Testis (tissue), 5 donors: ENCODE results near the gene COPS7A. TPM values are rescaled to one million over a fixed set of nuclear protein-coding genes. Genes with fewer than 3 reads are reported as not detected.

Source experiments
- DNase-seq: peaks from one replicate; pipeline ENCODE4 v3.0.0-alpha.2; 2019
- H3K27ac ChIP-seq, 2 donors: fragments of 200-600 bp; sonication (generic); one replicate each; pipeline ENCODE4 v1.5.1; 2019
- H3K27me3 ChIP-seq: fragments of 200-600 bp; sonication (generic); one replicate; pipeline ENCODE4 v1.5.1; 2019
- H3K36me3 ChIP-seq: fragments of 200-600 bp; sonication (generic); one replicate; pipeline ENCODE4 v1.5.1; 2017; ENCODE audit warnings: low read depth; ENCODE audit errors: missing control alignments
- H3K4me1 ChIP-seq: fragments of 200-600 bp; sonication (generic); one replicate; pipeline ENCODE4 v1.5.1; 2019
- H3K4me3 ChIP-seq, 2 donors: fragments of 200-600 bp; sonication (generic); one replicate each; pipeline ENCODE4 v1.5.1; 2017 to 2019
- H3K9me3 ChIP-seq: fragments of 200-600 bp; sonication (generic); one replicate; pipeline ENCODE4 v1.5.1; 2017
- CTCF ChIP-seq, 3 experiments: fragments of 450-650 bp in 2 of 3; fragments of 200-600 bp in 1 of 3; sonication (generic) in 1 of 3; IDR thresholded peaks; one replicate each; pipeline ENCODE4 v1.5.1; 2016 to 2019; ENCODE audit warnings: antibody characterized with exemption in 3 of 3, mild to moderate bottlenecking in 2 of 3, moderate library complexity in 1 of 3
- POLR2A ChIP-seq: fragments of 450-650 bp; IDR thresholded peaks from one replicate; pipeline ENCODE4 v1.6.1; 2017; ENCODE audit warnings: antibody characterized with exemption, mild to moderate bottlenecking, moderate library complexity
- WGBS, 2 donors: methylation state at CpG; one replicate each; pipeline ENCODE4 v1.1.5; 2018; 5-methylcytosine and 5-hydroxymethylcytosine counted together
- intact Hi-C: fragments of 100-400 bp; cut with DNase I; formaldehyde crosslinking; loops from one replicate; pipeline ENCODE4 v1.15.1; 2023; ENCODE audit warnings: low total_unique reads
- long read RNA-seq, 2 donors: transcript quantifications; one replicate each; lab custom pipeline, GENCODE V29; 2026
- polyA plus RNA-seq: library from polyadenylated mRNA; stranded (reverse); fragments of 350-450 nt; fragmentation: Illumina TruSeq; extraction: RNeasy Lipid Tissue Mini Kit (QIAGEN cat#74804); gene quantifications from one replicate; pipeline ENCODE4 v1.2.3, GENCODE V29; 2014; ENCODE audit warnings: low read depth, low replicate concordance; ENCODE audit not compliant: insufficient read depth
- total RNA-seq, 2 donors: library from RNA; depleted of rRNA; stranded (reverse); fragments of >200 nt; gene quantifications; one replicate each; pipeline ENCODE4 v1.2.3, GENCODE V29; 2016

Gene COPS7A
- total RNA-seq, result 10 to 100 TPM; 68.3 to 82.4 TPM
- polyA plus RNA-seq, result 69.4 TPM
- long read RNA-seq, donor 1, transcript COPS7A-201 (8 exons, 1,721 nt), result minor isoform, 5 of 241 reads
- long read RNA-seq, donor 1, transcript COPS7A-215 (8 exons, 2,127 nt), result major isoform, 20 of 241 reads
- long read RNA-seq, donor 1, partial matches to known transcripts, result 209 of 241 reads
- long read RNA-seq, donor 1, other reads (novel, unspliced or antisense), result 0 of 241 reads
- long read RNA-seq, donor 2, transcript COPS7A-204 (7 exons, 2,034 nt), result minor isoform, 5 of 20 reads
- long read RNA-seq, donor 2, transcript COPS7A-215 (8 exons, 2,127 nt), result major isoform, 12 of 20 reads
- long read RNA-seq, donor 2, partial matches to known transcripts, result 0 of 20 reads
- long read RNA-seq, donor 2, other reads (novel, unspliced or antisense), result 0 of 20 reads

GRCh38 chr12:6723607-6724408, at the start of gene COPS7A:
TSS of gene COPS7A (plus strand) at chr12:6724046. CDS start at chr12:6724657, 611 bp downstream.
- H3K27me3 ChIP-seq, result no peaks in the 10 kb centered on the region
- TF ChIP-seq CTCF (IDR thresholded peaks at IDR 0.05), result peak in 1 of 3 experiments; percentile 11
- TF ChIP-seq POLR2A, result no peak
- H3K27ac ChIP-seq, result peak within 1 kb of the TSS; percentile 78 to 81
- WGBS, 2 donors, result 0% methylated on average over 31 to 49 of the region's 49 CpGs
- H3K4me3 ChIP-seq, result peak within 1 kb of the TSS; percentile 57 to 78
- DNase-seq, result peak; percentile 99
- intact Hi-C loops, result loop anchor here (5.0 kb wide), 1 partner anchor 37 kb away; the partner anchor contains the start of gene ZNF384
- no peaks in the 10 kb centered on the region for H3K36me3 ChIP-seq
- no peaks in the 10 kb centered on the region for H3K9me3 ChIP-seq
- H3K4me1 ChIP-seq, result peaks cover 5% of the 10 kb centered on the region

GRCh38 chr12:6676962-6677361, 46.9 kb upstream of the COPS7A start:
- WGBS, 2 donors, result 88 to 94% methylated on average over 5 of the region's 5 CpGs

GRCh38 chr12:6684609-6685008, 39.2 kb upstream of the COPS7A start:
- no peak overlapping the region for H3K27ac ChIP-seq
- intact Hi-C loops, result loop anchor here (5.0 kb wide), 1 partner anchor 38 kb away; the partner anchor contains the start of gene COPS7A
- no peaks in the 10 kb centered on the region for H3K36me3 ChIP-seq
- no peaks in the 10 kb centered on the region for H3K27me3 ChIP-seq
- no peak overlapping the region for H3K4me3 ChIP-seq
- 36 to 53% methylated on average over 6 of the region's 6 CpGs for whole genome bisulfite sequencing, 2 donors
- peak; percentile 40 for DNase-seq
- no peaks in the 10 kb centered on the region for H3K9me3 ChIP-seq
- peaks cover 29% of the 10 kb centered on the region for H3K4me1 ChIP-seq
- TF ChIP-seq CTCF (IDR thresholded peaks at IDR 0.05) (peak in 2 of 3 experiments; percentile 39 to 51), POLR2A (no peak)

More at GRCh38 chr12:6676962-6677361, 46.9 kb upstream of the COPS7A start:
- intact Hi-C loops, result no loop called here
- no peaks in the 10 kb centered on the region for H3K27me3 ChIP-seq
- H3K4me1 ChIP-seq, result no peaks in the 10 kb centered on the region
- no peak overlapping the region for H3K27ac ChIP-seq
- no peaks in the 10 kb centered on the region for H3K36me3 ChIP-seq
- TF ChIP-seq POLR2A (no peak), CTCF (IDR thresholded peaks at IDR 0.05) (no peak)
- H3K4me3 ChIP-seq, result no peak overlapping the region
- DNase-seq, result no peak
- H3K9me3 ChIP-seq, result no peaks in the 10 kb centered on the region

- Histone ChIP-seq H3K4me3 (no peak overlapping the region), H3K27ac (no peak overlapping the region), H3K9me3 (no peaks in the 10 kb centered on the region), H3K36me3 (no peaks in the 10 kb centered on the region), H3K27me3 (no peaks in the 10 kb centered on the region), H3K4me1 (peaks cover 34% of the 10 kb centered on the region)
- 69 to 72% methylated on average over 3 of the region's 3 CpGs for WGBS, 2 donors
- no peak for DNase-seq
- no peak for TF ChIP-seq POLR2A
- no peak for TF ChIP-seq CTCF (IDR thresholded peaks at IDR 0.05)
- intact Hi-C loops, result loop anchor here (5.0 kb wide), 1 partner anchor 36 kb away; the partner anchor contains the start of gene COPS7A
These were observed 38.0 kb upstream of the COPS7A start for GRCh38 chr12:6685814-6686213.
